Hematopoietic multipotent progenitor cell treated with erythropoietin and hydrocortisone succinate and interleukin-3 and kit ligand, for 4 days (in vitro differentiated cells): ENCODE data around the gene FAU.
A peak's percentile ranks its signal among the peaks of the same experiment; 100 is the strongest.
"Not testable (repeated sequence)": the region's sequence is repeated elsewhere in the genome, so short reads cannot be mapped to it uniquely, and the experiment has no call there.

Experiments used
- DNase-seq: peaks from one replicate; pipeline ENCODE4 v3.0.0-alpha.2; 2015

FAU gene

GRCh38 chr11:65119670-65119995 is 2.3 kb downstream of the FAU start:
- no peak for DNase-seq

DNA sequence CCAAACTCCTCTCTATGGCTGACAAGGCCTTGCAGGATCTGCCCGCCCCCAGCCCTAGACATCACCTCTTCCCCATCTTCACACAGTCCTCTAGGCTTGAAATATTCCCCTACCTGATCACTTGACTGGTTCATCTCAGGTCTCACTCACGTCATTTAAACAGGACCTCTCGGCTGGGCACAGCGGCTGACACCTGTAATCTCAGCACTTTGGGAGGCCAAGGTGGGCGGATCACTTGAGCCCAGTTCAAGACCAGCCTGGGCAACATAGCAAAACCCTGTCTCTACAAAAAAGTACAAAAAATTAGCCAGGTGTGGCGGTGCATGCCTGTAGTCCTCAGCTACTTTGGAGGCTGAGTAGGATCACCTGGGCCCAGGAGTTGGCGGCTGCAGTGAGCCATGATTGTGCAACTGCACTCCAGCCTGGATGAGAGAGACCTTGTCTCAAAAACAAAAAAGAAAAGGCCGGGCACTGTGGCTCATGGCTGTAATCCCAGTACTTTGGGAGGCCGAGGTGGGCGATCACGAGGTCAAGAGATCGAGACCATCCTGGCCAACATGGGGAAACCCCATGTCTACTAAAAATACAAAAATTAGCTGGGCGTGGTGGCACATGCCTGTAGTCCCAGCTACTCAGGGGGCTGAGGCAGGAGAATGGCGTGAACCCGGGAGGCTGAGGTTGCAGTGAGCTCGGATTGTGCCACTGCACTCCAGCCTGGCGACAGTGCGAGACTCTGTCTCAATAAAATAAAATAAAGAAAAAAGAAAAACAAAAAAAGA is 2.9 kb downstream of the FAU start:
- DNase-seq = not testable (repeated sequence)

DNA sequence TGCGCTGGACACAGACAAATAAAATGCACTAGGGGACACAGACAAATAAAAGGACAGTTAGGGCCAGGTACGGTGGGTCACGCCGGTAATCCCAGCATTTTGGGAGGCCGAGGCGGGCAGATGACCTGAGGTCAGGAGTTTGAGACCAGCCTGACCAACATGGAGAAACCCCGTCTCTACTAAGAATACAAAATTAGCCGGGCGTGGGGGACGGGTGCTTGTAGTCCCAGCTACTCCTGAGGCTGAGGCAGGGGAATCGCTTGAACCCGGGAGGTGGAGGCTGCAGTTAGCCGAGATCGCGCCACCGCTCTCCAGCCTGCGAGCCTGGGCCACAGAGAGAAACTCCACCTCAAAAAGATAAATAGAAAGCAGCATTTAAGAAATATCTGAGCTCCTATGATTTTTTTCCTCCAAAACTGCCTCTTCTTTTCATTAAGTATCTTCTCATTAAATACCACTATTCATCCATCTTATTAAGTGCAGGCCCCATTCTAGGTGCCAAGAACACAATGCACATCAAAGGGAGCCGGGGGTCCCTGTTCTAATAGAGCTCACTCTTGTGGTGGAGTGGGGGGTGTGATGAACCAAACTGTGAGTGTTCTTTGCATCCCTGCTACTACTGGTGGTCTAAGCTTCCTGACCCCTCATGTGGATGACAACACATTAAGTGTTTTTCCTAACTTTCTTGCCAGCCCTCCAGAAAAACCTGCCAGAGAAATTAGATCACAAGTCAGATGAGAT is 3.7 kb downstream of the FAU start:
- no peak for DNase-seq

- DNase-seq = peak; percentile 100
Measured at GRCh38 chr11:65117206-65118096, 4.5 kb downstream of the FAU start, which contains the start of gene ZNHIT2. TSS of gene ZNHIT2 (minus strand) at chr11:65117701. CDS start at chr11:65117653, 48 bp downstream.

DNA sequence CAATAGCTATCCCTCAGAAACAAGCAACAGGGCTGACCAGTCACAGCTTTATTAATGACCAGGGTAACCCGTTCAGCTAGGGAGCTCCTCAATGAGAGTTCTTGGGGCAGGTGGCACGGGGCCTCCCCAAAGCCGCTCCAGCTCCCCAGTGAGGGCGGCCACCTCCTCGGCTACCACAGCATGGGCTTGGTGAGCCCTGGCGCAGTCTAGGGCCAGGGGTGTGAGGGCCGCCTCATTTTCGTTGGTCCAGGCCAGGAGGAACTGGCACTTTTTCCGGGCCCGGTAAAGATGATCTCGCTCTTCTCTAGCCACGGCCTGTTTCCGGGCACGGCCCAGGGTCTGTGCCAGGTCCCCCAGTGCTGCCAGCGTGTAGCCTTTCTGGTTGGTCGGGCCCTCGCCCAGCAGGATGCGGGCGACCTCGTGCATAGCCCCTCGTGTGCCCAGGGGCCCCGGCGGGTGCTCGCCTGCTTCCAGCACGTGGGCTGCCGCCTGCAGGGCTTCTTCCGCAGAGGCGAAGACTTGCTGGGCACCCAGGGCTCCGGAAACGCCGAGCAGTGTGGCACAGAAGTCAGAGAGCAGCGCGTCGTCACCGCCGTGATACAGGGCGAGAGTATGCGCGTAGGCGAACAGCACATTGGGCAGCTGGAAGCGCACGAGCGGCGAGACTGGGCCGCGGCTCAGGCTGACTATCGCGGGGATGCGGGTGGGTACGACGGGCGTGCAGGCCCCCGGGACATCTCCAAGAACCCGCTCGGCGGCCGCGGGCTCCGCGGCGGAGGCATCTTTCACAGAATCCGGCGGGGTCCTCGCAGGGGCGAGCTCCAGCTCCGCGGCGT is 5.3 kb downstream of the FAU start:
- DNase-seq = peak; percentile 74

DNA sequence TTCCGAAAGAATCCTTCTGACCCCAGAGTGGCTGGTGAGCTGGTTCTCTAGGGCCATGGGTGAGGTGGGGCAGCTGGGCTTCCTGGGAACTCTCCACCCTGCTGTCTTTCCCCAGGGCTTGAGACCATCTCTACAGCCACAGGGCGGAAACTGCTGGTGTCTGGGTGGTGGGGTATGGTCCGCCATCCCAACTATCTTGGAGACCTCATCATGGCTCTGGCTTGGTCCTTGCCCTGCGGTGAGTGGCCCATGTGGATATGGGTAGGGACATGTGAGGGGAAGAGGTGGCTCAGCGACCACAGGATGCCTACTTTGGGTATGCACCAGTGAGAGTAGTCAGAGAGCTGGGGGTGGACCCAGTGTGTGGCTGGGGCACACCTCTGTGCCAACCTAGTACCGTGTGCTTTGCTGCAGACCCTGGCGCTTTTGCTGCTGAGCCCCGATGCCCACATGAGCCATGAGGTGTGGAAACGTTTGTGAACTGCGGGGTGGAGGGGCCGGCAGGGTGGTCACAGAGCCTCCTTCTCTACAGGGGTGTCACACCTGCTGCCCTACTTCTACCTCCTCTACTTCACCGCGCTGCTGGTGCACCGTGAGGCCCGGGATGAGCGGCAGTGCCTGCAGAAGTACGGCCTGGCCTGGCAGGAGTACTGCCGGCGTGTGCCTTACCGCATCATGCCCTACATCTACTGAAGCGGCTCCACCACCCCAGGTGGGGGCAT is 6.4 kb downstream of the FAU start:
- DNase-seq = no peak

DNA sequence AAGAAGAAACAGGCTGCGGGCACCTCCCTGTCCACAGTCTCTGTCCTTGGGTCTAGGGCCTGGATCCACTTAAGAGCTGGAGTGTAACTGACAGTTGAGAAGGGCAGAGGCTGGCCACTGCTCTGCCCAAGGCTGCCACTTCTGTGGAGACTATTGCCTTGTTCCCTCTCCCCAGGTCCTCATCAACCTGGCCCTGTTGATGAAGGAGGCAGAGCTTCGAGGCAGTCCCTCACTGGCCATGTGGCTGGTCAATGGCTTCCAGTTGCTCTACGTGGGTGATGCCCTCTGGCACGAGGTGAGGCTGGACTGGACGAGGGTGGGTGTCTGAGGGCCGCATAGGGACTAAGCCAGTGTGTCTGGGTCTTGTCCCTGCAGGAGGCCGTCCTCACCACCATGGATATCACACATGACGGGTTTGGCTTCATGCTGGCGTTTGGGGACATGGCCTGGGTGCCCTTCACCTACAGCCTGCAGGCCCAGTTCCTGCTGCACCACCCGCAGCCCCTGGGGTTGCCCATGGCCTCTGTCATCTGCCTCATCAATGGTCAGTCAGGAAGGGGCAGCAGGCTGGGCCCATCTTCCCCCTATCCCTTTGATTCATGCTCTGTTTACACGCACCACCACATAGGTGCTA is 7.3 kb downstream of the FAU start:
- no peak for DNase-seq

DNA sequence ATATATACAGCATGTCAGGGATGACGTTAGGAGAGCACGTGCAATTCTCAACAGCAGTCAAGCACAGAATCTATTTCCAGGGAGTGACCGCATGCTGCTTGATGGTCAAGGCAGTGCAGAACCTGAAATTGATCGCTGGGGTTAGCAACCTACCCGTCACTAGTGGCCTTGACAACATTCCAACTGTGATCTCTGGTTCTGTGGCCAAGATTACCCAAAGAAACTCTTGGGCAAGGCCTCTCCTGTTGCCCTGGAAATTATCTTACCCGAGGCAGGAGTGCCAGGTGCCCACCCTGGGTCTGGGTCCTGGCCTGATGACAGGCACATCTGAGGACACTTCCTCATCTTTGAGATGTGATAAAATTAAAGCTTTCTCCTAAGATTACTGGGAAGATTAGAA is 8.1 kb downstream of the FAU start:
- peak; percentile 56 for DNase-seq

DNA sequence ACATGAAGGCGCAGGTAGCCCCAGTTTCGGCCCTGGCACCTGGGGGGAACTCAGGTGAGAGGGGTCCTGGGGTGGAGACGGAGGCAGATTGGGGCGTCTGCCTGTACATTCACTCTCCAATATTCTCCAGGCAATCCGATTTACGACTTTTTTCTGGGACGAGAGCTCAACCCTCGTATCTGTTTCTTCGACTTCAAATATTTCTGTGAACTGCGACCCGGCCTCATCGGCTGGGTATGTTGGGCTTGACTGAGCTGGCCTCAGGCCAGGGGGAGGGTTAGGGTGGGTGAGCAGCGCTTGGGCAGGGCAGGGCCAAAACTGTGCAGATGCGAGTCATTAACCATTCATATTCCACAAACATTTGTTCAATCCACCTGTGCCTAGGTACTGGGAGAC is 8.6 kb downstream of the FAU start:
- peak; percentile 60 for DNase-seq

DNA sequence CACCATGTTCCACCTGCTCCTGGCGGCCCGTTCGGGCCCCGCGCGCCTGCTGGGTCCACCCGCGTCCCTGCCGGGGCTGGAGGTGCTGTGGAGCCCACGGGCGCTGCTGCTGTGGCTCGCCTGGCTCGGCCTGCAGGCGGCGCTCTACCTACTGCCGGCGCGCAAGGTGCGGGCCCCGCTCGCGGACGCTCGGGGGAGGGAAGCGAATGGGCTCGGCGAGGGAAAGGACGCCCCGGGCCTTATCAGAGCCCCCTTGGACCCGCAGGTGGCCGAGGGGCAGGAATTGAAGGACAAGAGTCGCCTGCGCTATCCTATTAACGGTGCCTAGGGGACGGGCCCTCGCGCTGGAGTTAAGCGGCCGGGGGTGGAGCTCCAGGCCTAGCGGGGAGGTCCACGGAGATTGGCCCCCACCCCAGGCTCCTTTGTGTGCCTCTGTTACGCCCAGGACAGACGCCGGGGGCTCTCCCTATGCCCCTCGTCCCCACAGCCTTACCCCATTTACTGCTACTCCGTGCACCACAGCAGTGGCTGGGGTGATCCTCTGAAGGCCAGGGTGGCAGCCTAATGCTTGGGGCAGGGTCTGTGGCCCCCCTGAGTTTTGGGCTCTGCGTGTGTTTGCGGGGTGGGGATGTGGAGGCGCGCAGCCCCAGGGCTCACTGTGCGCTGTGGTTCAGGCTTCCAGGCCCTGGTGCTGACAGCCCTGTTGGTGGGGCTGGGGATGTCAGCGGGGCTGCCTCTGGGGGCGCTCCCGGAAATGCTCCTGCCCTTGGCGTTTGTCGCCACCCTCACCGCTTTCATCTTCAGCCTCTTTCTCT is 9.2 kb downstream of the FAU start:
- peak; percentile 83 for DNase-seq

GRCh38 chr11:65111744-65112545 is 10.0 kb downstream of the FAU start, which contains the start of gene TM7SF2:
TSS of gene TM7SF2 (plus strand) at chr11:65111872. CDS start at chr11:65112016, 144 bp downstream.
- peak; percentile 99 for DNase-seq

DNA sequence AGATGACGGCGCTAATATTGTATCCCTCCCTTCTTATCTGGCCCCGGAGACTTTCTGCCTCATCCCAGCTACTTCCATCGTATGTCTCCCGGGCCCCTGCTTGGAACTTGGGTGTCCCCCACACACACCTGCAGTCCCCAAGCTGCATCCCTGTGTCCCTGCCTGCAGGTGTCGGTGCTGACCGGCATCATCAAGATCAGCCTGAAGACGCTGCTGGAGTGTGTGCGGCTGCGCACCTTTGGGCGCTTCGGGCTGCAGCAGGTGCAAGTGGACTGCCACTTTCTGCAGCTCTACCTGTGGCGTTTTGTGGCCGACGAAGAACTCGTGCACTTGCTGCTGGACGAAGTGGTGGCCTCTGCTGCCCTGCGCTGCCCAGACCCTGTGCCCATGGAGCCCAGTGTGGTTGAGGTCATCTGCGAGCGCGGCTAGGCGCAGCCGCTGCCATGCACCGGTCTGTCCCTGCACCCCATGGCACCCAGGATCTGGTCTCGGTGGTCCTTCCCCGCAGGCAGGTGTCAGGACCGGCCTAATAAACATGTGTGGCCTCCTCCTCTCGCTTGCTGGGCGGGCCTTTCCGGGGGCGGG is 10.7 kb downstream of the FAU start:
- no peak for DNase-seq

DNA sequence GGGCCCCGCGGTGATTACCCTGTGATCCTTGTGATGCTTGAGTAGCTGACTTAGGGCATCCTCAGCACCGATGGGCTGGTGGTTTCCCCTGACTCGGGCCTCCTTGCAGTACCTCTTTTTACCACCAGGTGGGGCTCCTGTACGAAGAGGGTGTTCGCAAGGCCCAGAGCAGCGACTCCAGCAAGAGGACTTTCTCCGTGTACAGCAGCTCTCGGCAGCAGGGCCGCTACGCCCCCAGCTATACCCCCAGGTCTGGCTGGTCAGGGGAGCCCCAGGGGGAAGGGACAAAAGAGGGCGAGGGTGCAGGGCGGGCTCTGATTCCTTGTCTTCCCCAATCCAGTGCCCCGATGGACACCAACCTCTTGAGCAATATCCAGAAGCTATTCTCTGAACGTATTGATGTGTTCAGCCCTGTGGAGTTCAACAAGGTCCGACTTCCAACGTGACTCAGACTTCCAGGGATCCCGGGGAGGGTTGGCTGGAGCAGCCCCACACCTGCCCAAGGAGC is 11.5 kb downstream of the FAU start:
- DNase-seq = peak; percentile 94

DNA sequence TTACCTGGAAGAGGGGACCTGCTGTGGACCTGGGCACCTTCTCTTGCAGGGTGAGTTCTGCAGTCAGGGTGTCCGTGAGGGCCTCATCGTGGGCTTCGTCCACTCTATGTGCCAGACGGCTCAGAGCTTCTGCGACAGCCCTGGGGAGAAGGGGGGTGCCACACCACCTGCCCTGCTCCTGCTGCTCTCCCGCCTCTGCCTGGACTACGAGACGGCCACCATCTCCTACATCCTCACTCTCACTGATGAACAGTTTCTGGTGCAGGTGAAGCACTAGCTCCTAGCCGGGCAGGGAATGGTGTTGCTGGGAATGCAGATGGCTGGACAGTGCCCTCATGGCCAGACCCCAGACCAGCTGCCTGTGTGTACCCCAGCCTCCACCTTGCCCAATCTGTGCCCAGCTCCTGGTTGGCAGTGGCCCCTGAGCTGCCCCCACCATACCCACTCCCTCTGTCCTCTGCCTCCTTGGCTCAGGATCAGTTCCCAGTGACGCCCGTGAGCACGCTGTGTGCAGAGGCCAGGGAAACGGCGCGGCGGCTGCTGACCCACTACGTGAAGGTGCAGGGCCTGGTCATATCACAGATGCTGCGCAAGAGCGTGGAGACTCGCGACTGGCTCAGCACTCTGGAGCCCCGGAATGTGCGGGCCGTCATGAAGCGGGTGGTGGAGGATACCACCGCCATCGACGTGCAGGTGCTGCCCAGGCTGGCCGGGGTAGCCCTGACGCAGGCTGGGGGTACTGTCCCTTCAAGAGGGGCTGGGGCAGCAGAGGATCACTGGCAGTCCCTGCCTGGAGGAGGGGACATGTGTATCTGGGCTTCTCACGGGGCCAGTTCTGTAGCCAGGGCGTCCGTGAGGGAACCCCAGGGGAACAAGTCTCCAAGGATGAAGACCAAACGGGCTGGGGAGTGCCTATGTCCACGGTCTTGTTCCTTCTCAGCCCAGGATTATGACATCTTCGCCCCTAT is 12.4 kb downstream of the FAU start:
- DNase-seq = no peak

DNA sequence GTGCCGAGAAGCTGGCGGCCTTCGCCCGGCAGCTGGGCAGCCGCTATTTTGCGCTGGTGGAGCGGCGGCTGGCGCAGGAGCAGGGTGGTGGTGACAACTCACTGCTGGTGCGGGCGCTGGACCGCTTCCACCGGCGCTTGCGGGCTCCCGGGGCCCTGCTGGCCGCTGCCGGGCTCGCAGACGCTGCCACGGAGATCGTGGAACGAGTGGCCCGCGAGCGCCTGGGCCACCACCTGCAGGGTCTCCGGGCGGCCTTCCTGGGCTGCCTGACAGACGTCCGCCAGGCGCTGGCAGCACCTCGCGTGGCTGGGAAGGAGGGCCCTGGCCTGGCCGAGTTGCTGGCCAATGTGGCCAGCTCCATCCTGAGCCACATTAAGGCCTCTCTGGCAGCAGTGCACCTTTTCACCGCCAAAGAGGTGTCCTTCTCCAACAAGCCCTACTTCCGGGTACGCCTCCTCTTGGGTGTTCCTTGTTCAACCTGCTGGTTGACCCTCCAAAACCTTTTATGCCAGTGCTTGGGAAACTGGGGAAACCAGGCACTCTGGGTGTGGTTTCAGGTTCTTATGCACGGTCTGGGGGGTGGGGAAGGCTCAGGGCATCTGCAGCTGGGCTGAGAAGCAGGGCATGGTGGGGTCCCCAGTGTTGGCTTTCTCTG is 13.3 kb downstream of the FAU start:
- DNase-seq = no peak

DNA sequence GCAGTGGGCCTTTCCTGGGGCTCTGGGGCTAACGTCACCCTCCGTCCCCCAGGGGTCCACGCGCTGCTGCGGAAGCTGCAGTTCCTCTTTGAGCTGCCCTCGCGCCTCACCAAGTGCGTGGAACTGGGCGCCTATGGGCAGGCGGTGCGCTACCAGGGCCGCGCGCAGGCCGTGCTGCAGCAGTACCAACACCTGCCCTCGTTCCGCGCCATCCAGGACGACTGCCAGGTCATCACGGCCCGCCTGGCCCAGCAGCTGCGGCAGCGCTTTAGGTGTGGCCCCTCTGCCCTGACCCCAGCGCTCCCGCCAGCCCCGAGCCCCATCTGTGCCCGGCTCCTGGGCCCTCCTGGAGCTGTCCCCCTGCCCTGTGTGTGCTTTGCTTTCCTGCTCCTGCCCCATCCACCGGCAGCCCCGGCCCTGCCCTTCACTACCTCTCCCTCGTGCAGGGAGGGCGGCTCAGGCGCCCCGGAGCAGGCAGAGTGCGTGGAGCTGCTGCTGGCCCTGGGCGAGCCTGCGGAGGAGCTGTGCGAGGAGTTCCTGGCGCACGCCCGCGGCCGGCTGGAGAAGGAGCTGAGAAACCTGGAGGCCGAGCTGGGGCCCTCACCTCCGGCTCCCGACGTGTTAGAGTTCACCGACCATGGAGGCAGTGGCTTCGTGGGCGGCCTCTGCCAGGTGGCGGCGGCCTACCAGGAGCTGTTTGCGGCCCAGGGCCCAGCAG is 14.0 kb downstream of the FAU start:
- DNase-seq = no peak
